Astrocyte (in vitro differentiated cells and primary cell): ENCODE results near the gene CMSS1. TPM values are rescaled to one million over a fixed set of nuclear protein-coding genes. Genes with fewer than 3 reads are reported as not detected.
A peak's percentile ranks its signal among the peaks of the same experiment; 100 is the strongest.

Experiments
- DNase-seq: peaks from one replicate; pipeline ENCODE4 v3.0.0-alpha.2; 2010; ENCODE audit warnings: low read depth
- FAIRE-seq: peaks from 2 replicates; lab custom pipeline; 2011; peaks lifted over from hg19 to GRCh38; lab: Jason Lieb, UNC
- H2AFZ ChIP-seq: 2 replicates; pipeline ENCODE4 v1.6.0; 2012; ENCODE audit warnings: low read depth, low read length, inconsistent platforms
- H3K27ac ChIP-seq: 2 replicates; pipeline ENCODE4 v1.5.1; 2011; ENCODE audit warnings: low read depth, low read length, inconsistent platforms
- H3K27me3 ChIP-seq: 2 replicates; pipeline ENCODE4 v1.6.0; 2011; ENCODE audit warnings: low read length, inconsistent platforms; ENCODE audit not compliant: insufficient read depth
- H3K36me3 ChIP-seq: 2 replicates; pipeline ENCODE4 v1.5.1; 2011; ENCODE audit warnings: low read length, inconsistent platforms; ENCODE audit not compliant: insufficient read depth
- H3K4me1 ChIP-seq: 2 replicates; pipeline ENCODE4 v1.5.1; 2011; ENCODE audit warnings: low read length, inconsistent platforms; ENCODE audit not compliant: insufficient read depth
- H3K4me2 ChIP-seq: 2 replicates; pipeline ENCODE4 v1.6.0; 2012; ENCODE audit warnings: low read length, inconsistent platforms
- H3K4me3 ChIP-seq: 2 replicates; pipeline ENCODE4 v1.5.1; 2011; ENCODE audit warnings: low read depth, mild to moderate bottlenecking, low read length, inconsistent platforms; ENCODE audit not compliant: insufficient read depth
- H3K79me2 ChIP-seq: 2 replicates; pipeline ENCODE4 v1.6.0; 2012; ENCODE audit warnings: mild to moderate bottlenecking, low read length, inconsistent platforms; ENCODE audit not compliant: insufficient read depth
- H3K9ac ChIP-seq: 2 replicates; pipeline ENCODE4 v1.6.0; 2012; ENCODE audit warnings: mild to moderate bottlenecking, low read length, inconsistent platforms
- H3K9me3 ChIP-seq: 2 replicates; pipeline ENCODE4 v1.5.1; 2012; ENCODE audit warnings: low read depth, mild to moderate bottlenecking, low read length, inconsistent platforms; ENCODE audit not compliant: insufficient read depth
- H4K20me1 ChIP-seq: 2 replicates; pipeline ENCODE4 v1.6.0; 2012; ENCODE audit warnings: low read length, inconsistent platforms; ENCODE audit not compliant: insufficient read depth
- H3K27ac Mint-ChIP-seq: one replicate; pipeline ENCODE4 v1.8.0; 2021; ENCODE audit warnings: mild to moderate bottlenecking, mixed read lengths; ENCODE audit not compliant: unreplicated experiment
- H3K27me3 Mint-ChIP-seq: one replicate; pipeline ENCODE4 v1.8.0; 2021; ENCODE audit warnings: low read depth, mixed read lengths; ENCODE audit not compliant: unreplicated experiment
- H3K36me3 Mint-ChIP-seq: one replicate; pipeline ENCODE4 v1.8.0; 2021; ENCODE audit warnings: low read depth, mixed read lengths; ENCODE audit not compliant: unreplicated experiment
- H3K4me1 Mint-ChIP-seq: one replicate; pipeline ENCODE4 v1.8.0; 2021; ENCODE audit warnings: low read depth, mixed read lengths; ENCODE audit not compliant: unreplicated experiment
- H3K4me3 Mint-ChIP-seq: one replicate; pipeline ENCODE4 v1.8.0; 2021; ENCODE audit warnings: mild to moderate bottlenecking, moderate library complexity, mixed read lengths; ENCODE audit not compliant: unreplicated experiment
- H3K9me3 Mint-ChIP-seq: one replicate; pipeline ENCODE4 v1.8.0; 2021; ENCODE audit warnings: mild to moderate bottlenecking, mixed read lengths; ENCODE audit not compliant: unreplicated experiment
- EZH2 ChIP-seq: IDR thresholded peaks from 2 replicates; pipeline ENCODE4 v1.6.1; 2012; ENCODE audit warnings: mild to moderate bottlenecking, low read length, inconsistent platforms; ENCODE audit not compliant: insufficient read depth
- total RNA-seq: library from RNA; stranded (reverse); gene quantifications from 2 replicates; pipeline ENCODE4 v1.2.1, GENCODE V29; 2021
- TF ChIP-seq, protein P1 (sequence below): IDR thresholded peaks from 2 replicates; pipeline ENCODE4 v1.5.1; 2011; ENCODE audit warnings: low read depth, mild to moderate bottlenecking, inconsistent platforms, low read length, moderate library complexity; ENCODE audit not compliant: insufficient read depth

The CMSS1 gene
- total RNA-seq, 1 donor from 2014 or later: 12.5 TPM

DNA sequence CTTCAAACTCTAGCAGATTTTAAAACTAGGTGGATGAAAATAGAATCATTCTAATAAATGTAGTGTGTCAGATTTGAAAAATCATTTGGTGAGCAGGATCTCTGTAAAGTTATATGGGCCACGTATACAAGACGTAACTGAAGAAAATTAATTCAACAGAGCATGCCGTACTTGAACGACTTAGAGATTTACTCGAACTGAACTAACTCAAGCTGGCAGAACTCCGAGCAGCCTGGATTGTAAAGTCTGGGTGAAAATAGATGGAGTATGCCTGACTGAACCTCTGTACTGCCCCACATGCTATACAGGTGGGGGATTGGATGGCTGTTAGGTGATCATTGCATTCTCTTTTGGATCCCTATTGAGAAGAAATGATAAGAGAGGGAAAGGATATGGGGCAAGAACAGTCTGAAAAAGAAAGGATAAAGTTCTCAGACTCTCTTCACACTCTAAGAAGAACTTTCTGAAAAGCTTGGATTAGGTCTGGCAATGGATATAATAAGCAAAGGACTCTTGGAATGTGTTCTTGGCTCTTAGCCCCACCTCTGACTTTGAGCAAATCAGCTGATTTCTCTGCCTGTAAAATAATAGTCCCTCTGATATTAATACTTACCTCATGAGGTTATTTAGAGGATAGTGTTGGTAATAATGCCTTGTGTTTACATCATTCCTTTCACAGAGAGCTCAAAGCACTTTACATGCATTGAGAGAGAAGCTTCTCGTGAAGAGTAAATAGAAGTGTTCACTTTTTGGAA is 149.2 kb downstream of the CMSS1 start:
- H3K27ac ChIP-seq: no peak overlapping the region
- no peak overlapping the region for H3K27ac Mint-ChIP-seq
- H2AFZ ChIP-seq: no peak overlapping the region
- H3K4me3 Mint-ChIP-seq: no peak overlapping the region
- no peaks in the 10 kb centered on the region for H3K36me3 Mint-ChIP-seq
- DNase-seq (peak; percentile 68), FAIRE-seq (peak; percentile 50)
- peaks cover 24% of the 10 kb centered on the region for H3K4me1 Mint-ChIP-seq
- H4K20me1 ChIP-seq: no peaks in the 10 kb centered on the region
- H3K36me3 ChIP-seq: no peaks in the 10 kb centered on the region
- peaks cover 8% of the 10 kb centered on the region for H3K4me1 ChIP-seq
- H3K9me3 ChIP-seq: no peaks in the 10 kb centered on the region
- H3K4me2 ChIP-seq: no peak overlapping the region
- no peaks in the 10 kb centered on the region for H3K27me3 ChIP-seq
- H3K9me3 Mint-ChIP-seq: peaks cover 2% of the 10 kb centered on the region
- H3K79me2 ChIP-seq: no peaks in the 10 kb centered on the region
- no peak overlapping the region for H3K9ac ChIP-seq
- no peak overlapping the region for H3K4me3 ChIP-seq
- no peak for TF ChIP-seq EZH2
- TF ChIP-seq, protein P1, sequence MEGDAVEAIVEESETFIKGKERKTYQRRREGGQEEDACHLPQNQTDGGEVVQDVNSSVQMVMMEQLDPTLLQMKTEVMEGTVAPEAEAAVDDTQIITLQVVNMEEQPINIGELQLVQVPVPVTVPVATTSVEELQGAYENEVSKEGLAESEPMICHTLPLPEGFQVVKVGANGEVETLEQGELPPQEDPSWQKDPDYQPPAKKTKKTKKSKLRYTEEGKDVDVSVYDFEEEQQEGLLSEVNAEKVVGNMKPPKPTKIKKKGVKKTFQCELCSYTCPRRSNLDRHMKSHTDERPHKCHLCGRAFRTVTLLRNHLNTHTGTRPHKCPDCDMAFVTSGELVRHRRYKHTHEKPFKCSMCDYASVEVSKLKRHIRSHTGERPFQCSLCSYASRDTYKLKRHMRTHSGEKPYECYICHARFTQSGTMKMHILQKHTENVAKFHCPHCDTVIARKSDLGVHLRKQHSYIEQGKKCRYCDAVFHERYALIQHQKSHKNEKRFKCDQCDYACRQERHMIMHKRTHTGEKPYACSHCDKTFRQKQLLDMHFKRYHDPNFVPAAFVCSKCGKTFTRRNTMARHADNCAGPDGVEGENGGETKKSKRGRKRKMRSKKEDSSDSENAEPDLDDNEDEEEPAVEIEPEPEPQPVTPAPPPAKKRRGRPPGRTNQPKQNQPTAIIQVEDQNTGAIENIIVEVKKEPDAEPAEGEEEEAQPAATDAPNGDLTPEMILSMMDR: no peak
- no peaks in the 10 kb centered on the region for H3K27me3 Mint-ChIP-seq

DNA sequence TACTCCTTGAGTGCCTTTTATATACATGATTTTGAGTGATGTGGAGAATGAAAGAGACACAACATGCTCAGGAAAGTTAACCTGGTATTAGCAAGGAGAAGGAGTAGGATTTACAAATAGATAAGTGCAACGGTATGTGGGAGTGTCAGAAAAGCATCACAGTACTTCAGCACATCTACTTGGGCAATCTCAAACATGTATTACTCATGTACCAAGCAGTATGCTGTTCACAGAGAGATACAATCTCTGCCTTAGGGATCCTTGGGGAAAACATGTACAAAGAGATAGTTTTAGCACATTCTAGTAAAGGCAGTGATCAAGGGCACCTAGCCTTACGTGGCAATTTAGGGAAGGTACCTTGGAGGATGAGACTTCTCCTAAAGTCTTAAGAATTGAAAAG is 150.1 kb downstream of the CMSS1 start:
- H3K9me3 Mint-ChIP-seq: peaks cover 2% of the 10 kb centered on the region
- H3K36me3 Mint-ChIP-seq: no peaks in the 10 kb centered on the region
- no peak for DNase-seq
- Histone ChIP-seq H2AFZ (no peak overlapping the region), H3K4me3 (no peak overlapping the region), H3K27me3 (no peaks in the 10 kb centered on the region), H4K20me1 (no peaks in the 10 kb centered on the region), H3K79me2 (no peaks in the 10 kb centered on the region), H3K27ac (no peak overlapping the region), H3K9me3 (no peaks in the 10 kb centered on the region), H3K4me2 (no peak overlapping the region), H3K9ac (no peak overlapping the region), H3K36me3 (no peaks in the 10 kb centered on the region), H3K4me1 (peaks cover 4% of the 10 kb centered on the region)
- H3K4me1 Mint-ChIP-seq: peaks cover 16% of the 10 kb centered on the region
- FAIRE-seq: no peak
- H3K4me3 Mint-ChIP-seq: no peak overlapping the region
- TF ChIP-seq, protein P1: no peak
- no peak for TF ChIP-seq EZH2
- H3K27ac Mint-ChIP-seq: no peak overlapping the region
- H3K27me3 Mint-ChIP-seq: no peaks in the 10 kb centered on the region

DNA sequence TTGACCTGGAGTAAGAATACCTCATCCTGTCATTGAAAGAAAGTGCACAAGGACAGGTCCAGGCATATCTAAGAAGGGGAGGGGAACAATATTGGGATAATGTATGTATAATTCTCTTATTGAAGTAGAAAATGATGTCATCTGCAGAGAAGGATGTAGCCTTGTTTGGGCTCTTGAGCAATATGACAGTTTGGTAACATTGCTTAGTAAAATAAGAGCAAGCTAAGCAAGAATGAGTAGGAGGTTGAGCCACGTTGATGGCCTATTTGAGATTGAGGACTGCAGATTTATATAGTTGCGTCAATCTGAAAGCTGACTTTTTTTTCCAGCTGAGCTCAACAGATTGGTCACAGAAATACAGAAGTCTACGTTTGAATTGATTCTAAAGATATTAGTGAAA is 151.5 kb downstream of the CMSS1 start:
- FAIRE-seq (no peak), DNase-seq (no peak)
- TF ChIP-seq EZH2: no peak
- TF ChIP-seq, protein P1: no peak
- Histone ChIP-seq H3K4me3 (no peak overlapping the region), H3K4me1 (no peaks in the 10 kb centered on the region), H3K9ac (no peak overlapping the region), H2AFZ (no peak overlapping the region), H3K27me3 (no peaks in the 10 kb centered on the region), H4K20me1 (no peaks in the 10 kb centered on the region), H3K36me3 (no peaks in the 10 kb centered on the region), H3K79me2 (no peaks in the 10 kb centered on the region), H3K27ac (no peak overlapping the region), H3K4me2 (no peak overlapping the region), H3K9me3 (no peaks in the 10 kb centered on the region)
- H3K4me3 Mint-ChIP-seq: no peak overlapping the region
- H3K27me3 Mint-ChIP-seq: no peaks in the 10 kb centered on the region
- peaks cover 10% of the 10 kb centered on the region for H3K4me1 Mint-ChIP-seq
- no peak overlapping the region for H3K27ac Mint-ChIP-seq
- peaks cover 2% of the 10 kb centered on the region for H3K9me3 Mint-ChIP-seq
- H3K36me3 Mint-ChIP-seq: no peaks in the 10 kb centered on the region
